A673 (cell line): Measurements from ENCODE around the gene STAP2.

Experiments used
- EZH2 ChIP-seq: fragments of 200-600 bp; sonication (generic); IDR thresholded peaks from 2 replicates; pipeline ENCODE4 v1.6.1; 2017; ENCODE audit warnings: borderline replicate concordance, low read depth, mild to moderate bottlenecking, mixed read lengths, antibody characterized with exemption, low read length; ENCODE audit not compliant: poor library complexity, severe bottlenecking
- TF ChIP-seq, protein P1 (sequence below): fragments of 300-800, 200-600 bp; sonication (generic); conservative IDR thresholded peaks from 2 replicates; pipeline ENCODE4 v1.5.1; 2017; ENCODE audit warnings: low read depth, mild to moderate bottlenecking, antibody characterized with exemption, low read length, moderate library complexity, mixed read lengths

DNA sequence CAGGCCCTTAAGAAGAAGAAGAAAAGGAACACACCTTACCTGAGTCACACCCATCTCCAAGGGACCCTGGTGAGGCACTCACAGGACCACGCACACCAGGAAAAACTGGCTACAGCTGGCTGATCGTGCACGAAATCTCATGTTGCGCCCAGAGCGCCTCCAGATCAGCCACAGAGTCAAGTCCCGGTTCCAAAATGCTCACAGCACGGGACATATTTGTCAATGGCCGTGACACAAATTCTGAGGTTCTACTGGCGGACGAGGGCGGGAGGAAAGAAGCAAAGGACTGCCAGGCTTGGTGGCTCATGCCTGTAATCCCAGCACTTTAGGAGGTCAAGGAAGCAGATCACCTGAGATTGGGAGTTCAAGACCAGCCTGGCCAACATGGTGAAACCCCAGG lies 40.3 kb upstream of the STAP2 start:
- TF ChIP-seq, protein P1, sequence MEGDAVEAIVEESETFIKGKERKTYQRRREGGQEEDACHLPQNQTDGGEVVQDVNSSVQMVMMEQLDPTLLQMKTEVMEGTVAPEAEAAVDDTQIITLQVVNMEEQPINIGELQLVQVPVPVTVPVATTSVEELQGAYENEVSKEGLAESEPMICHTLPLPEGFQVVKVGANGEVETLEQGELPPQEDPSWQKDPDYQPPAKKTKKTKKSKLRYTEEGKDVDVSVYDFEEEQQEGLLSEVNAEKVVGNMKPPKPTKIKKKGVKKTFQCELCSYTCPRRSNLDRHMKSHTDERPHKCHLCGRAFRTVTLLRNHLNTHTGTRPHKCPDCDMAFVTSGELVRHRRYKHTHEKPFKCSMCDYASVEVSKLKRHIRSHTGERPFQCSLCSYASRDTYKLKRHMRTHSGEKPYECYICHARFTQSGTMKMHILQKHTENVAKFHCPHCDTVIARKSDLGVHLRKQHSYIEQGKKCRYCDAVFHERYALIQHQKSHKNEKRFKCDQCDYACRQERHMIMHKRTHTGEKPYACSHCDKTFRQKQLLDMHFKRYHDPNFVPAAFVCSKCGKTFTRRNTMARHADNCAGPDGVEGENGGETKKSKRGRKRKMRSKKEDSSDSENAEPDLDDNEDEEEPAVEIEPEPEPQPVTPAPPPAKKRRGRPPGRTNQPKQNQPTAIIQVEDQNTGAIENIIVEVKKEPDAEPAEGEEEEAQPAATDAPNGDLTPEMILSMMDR = no peak
- TF ChIP-seq EZH2 = no peak
